GM13976 (cell line): ENCODE measurements around the gene PRR36.
A peak's percentile ranks its signal among the peaks of the same experiment; 100 is the strongest.

ENCODE experiments used
- DNase-seq: peaks from one replicate; pipeline ENCODE4 v3.0.0; 2012; ENCODE audit warnings: low spot score
- in situ Hi-C: fragments of 300-500 bp; cut with MboI; formaldehyde crosslinking; loops from one replicate; pipeline ENCODE4 v1.12.0; 2022; ENCODE audit warnings: low sequenced_read_pairs, mixed read lengths, inconsistent platforms; ENCODE audit not compliant: unreplicated experiment
- TF ChIP-seq, protein P1 (sequence below): IDR thresholded peaks from 2 replicates; pipeline ENCODE4 v1.5.1; 2012; ENCODE audit warnings: borderline replicate concordance, mild to moderate bottlenecking; ENCODE audit not compliant: insufficient read depth; ENCODE audit errors: extremely low read depth, missing control alignments, control extremely low read depth

Gene PRR36

DNA sequence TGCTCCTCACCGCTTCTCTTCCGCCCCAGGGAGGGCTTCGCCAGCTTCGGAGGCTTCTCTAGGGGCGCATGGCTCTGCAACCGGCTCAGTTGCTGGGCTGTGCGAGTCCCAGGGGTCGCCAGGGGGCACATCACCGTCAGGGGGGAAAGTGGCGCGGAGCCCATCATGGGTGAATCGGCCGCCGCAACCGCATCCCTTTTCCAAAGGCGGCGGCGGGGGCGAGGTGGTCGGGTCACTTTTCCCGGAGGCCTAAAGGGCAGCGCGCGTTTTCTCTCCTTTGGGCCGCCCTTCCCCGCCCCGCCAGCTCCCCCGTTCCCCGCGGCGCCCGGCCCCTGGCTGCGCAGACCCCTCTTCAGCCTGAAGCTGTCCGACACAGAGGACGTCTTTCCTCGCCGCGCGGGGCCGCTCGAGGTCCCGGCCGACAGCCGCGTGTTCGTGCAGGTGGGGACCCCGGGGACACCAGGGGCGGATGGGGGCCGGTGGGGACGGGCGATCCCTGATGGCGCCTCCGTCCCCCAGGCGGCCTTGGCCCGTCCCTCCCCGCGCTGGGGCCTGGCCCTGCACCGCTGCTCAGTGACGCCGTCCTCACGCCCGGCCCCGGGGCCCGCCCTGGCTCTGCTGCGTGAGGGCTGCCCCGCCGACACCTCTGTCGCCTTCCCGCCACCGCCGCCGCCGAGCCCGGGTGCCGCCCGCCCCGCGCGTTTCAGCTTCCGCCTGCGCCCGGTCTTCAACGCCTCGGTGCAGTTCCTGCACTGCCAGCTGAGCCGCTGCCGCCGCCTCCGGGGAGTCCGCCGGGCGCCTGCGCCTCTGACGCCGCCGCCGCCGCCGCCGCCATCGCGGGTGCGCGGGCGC lies 42.1 kb upstream of the PRR36 start:
- in situ Hi-C loops: no loop called here
- TF ChIP-seq, protein P1, sequence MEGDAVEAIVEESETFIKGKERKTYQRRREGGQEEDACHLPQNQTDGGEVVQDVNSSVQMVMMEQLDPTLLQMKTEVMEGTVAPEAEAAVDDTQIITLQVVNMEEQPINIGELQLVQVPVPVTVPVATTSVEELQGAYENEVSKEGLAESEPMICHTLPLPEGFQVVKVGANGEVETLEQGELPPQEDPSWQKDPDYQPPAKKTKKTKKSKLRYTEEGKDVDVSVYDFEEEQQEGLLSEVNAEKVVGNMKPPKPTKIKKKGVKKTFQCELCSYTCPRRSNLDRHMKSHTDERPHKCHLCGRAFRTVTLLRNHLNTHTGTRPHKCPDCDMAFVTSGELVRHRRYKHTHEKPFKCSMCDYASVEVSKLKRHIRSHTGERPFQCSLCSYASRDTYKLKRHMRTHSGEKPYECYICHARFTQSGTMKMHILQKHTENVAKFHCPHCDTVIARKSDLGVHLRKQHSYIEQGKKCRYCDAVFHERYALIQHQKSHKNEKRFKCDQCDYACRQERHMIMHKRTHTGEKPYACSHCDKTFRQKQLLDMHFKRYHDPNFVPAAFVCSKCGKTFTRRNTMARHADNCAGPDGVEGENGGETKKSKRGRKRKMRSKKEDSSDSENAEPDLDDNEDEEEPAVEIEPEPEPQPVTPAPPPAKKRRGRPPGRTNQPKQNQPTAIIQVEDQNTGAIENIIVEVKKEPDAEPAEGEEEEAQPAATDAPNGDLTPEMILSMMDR: no peak
- DNase-seq: peak; percentile 60

DNA sequence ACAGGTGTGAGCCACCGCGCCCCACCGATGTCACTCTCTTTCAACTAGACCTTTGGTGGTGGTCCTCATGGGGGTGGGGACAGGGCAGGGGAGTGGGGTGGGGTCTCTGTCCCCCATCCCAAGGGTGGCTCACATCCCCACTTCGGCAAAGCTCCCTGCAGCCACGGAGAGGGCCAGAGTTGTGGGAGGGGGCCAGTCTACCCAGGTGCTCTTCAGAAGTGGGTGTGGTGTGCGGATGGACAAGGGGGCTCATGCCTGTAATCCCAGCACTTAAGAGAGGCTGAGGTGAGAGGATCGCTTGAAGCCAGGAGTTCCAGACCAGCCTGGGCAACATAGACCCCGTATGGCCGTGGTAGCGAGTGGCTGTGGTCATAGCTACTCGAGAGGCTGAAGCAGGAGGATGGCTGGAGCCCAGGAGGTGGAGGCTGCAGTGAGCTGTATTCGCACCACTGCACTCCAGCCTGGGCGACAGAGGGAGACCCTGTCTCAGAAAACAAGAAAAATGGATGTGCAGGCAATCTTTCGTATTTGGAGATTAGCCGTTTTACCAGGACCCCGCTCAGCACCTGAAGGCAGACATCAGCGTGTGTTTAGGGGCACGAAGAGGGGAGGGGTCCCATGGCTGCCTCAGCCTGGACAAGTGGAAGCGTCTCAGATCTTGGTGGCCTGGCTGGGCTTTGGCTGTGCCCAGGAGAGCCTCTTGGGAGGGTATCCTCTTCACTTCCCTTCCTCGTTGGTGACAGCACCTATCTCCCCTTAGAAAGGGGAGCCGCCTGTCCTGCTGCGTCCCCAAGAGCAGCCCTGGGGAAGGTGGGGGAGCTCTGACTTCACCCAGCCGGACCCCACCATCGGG lies 41.3 kb upstream of the PRR36 start:
- in situ Hi-C loops: no loop called here
- TF ChIP-seq, protein P1: no peak
- DNase-seq: no peak

DNA sequence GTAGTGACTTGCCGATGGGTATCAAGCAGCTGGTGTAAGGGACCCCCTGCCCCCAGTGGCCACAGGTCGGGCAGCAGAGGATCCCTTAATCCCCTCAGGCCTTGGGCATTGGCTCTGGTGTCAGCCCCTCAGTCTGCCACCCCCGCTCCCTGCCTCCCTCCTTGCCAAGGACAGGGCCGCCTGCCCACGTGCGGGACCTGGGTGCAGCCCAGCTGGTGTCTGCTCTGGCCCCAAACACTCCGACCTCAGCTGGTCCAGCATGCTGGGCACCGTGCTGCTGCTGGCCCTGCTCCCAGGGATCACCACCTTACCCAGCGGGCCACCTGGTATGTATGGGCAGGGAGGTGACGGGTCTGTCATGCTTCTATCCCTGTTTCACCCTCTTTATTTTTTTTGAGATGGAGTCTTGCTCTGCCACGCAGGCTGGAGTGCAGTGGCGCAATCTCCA lies 40.4 kb upstream of the PRR36 start, which contains the start of gene TGFBR3L:
Gene TGFBR3L, plus strand, starts transcription at position 233 of the 448 bp plus-strand sequence.
- in situ Hi-C loops: no loop called here
- TF ChIP-seq, protein P1: no peak
- no peak for DNase-seq

GRCh38 chr19:7914099-7914498 lies 39.9 kb upstream of the PRR36 start:
- in situ Hi-C loops: no loop called here
- TF ChIP-seq, protein P1: no peak
- no peak for DNase-seq

GRCh38 chr19:7913652-7914051 lies 39.5 kb upstream of the PRR36 start:
- in situ Hi-C loops: no loop called here
- TF ChIP-seq, protein P1: no peak

GRCh38 chr19:7912697-7913564 lies 38.7 kb upstream of the PRR36 start:
- TF ChIP-seq, protein P1: no peak
- in situ Hi-C loops: no loop called here
- DNase-seq: no peak

More at GRCh38 chr19:7913652-7914051, 39.5 kb upstream of the PRR36 start:
- DNase-seq: no peak
